WTC11 (cell line): ENCODE measurements around the gene SNRPA. TPM values are rescaled to one million over a fixed set of nuclear protein-coding genes. Genes with fewer than 3 reads are reported as not detected.

ENCODE experiments used
- ATAC-seq: fragments of 200-7000 bp; cut with Tn5 transposase; 2 replicates; pipeline ENCODE4 v1.10.0; 2021; ENCODE audit warnings: mild to moderate bottlenecking, moderate library complexity
- CTCF ChIA-PET: fragments of 300-600 bp; sonication (Branson Sonifier 250); formaldehyde crosslinking; loops from one replicate; lab custom pipeline; 2021; ENCODE audit warnings: antibody characterized with exemption; lab: Charles Lee
- POLR2A ChIA-PET: fragments of 350-600 bp; sonication (Branson Sonifier 250); formaldehyde crosslinking; loops from one replicate; lab custom pipeline; 2021; ENCODE audit warnings: antibody characterized with exemption; lab: Charles Lee
- DNase-seq: peaks from one replicate; pipeline ENCODE4 v3.0.0; 2021; ENCODE audit warnings: low spot score
- H3K27ac Mint-ChIP-seq: 2 replicates; pipeline ENCODE4 v1.8.0; 2021; ENCODE audit warnings: mixed read lengths
- H3K27me3 Mint-ChIP-seq: 2 replicates; pipeline ENCODE4 v1.8.0; 2021; ENCODE audit warnings: low read depth, mild to moderate bottlenecking, moderate library complexity, mixed read lengths
- H3K36me3 Mint-ChIP-seq: 2 replicates; pipeline ENCODE4 v1.8.0; 2021; ENCODE audit warnings: mixed read lengths
- H3K4me1 Mint-ChIP-seq: 2 replicates; pipeline ENCODE4 v1.8.0; 2022; ENCODE audit warnings: mixed read lengths
- H3K4me3 Mint-ChIP-seq: 2 replicates; pipeline ENCODE4 v1.8.0; 2021; ENCODE audit warnings: mild to moderate bottlenecking, moderate library complexity, mixed read lengths
- H3K9me3 Mint-ChIP-seq: 2 replicates; pipeline ENCODE4 v1.8.0; 2021; ENCODE audit warnings: mixed read lengths
- GRHL2 ChIP-seq: fragments of 250-450 bp; sonication (Bioruptor Pico); IDR thresholded peaks from 2 replicates; pipeline ENCODE4 v1.8.0; 2022; ENCODE audit warnings: mild to moderate bottlenecking, moderate library complexity; ENCODE audit not compliant: insufficient replicate concordance, severe bottlenecking
- HMGA2 ChIP-seq: fragments of 250-450 bp; sonication (Bioruptor Pico); IDR thresholded peaks from 2 replicates; pipeline ENCODE4 v1.4.0; 2021; ENCODE audit warnings: mild to moderate bottlenecking, moderate library complexity
- SMAD3 ChIP-seq: sonication (generic); formaldehyde crosslinking; IDR thresholded peaks from 2 replicates; pipeline ENCODE4 v1.8.0; 2022; ENCODE audit warnings: missing genetic modification reagents, mild to moderate bottlenecking, borderline replicate concordance
- ZNF121 ChIP-seq: sonication (generic); formaldehyde crosslinking; IDR thresholded peaks from 2 replicates; pipeline ENCODE4 v1.8.0; 2023; ENCODE audit warnings: missing genetic modification reagents
- total RNA-seq: library from RNA; stranded (reverse); gene quantifications from 3 replicates; pipeline ENCODE4 v1.2.3, GENCODE V29; 2021
- TF ChIP-seq, protein P1 (sequence below): fragments of 250-450 bp; sonication (Bioruptor Pico); IDR thresholded peaks from 2 replicates; pipeline ENCODE4 v1.8.0; 2021; ENCODE audit warnings: mild to moderate bottlenecking
- TF ChIP-seq, protein P2 (sequence below): sonication (generic); formaldehyde crosslinking; IDR thresholded peaks from 2 replicates; pipeline ENCODE4 v1.8.1; 2023; ENCODE audit warnings: mild to moderate bottlenecking, moderate library complexity, missing genetic modification reagents
- TF ChIP-seq, protein P3 (sequence below): sonication (generic); formaldehyde crosslinking; IDR thresholded peaks from 2 replicates; pipeline ENCODE4 v1.8.0; 2022; ENCODE audit warnings: missing genetic modification reagents
- TF ChIP-seq, protein P4 (sequence below): fragments of 250-450 bp; sonication (Bioruptor Pico); IDR thresholded peaks from 2 replicates; pipeline ENCODE4 v1.9.0; 2021; ENCODE audit warnings: mild to moderate bottlenecking

The SNRPA gene
- total RNA-seq, 1 experiment from 2014 or later = 227 TPM

DNA sequence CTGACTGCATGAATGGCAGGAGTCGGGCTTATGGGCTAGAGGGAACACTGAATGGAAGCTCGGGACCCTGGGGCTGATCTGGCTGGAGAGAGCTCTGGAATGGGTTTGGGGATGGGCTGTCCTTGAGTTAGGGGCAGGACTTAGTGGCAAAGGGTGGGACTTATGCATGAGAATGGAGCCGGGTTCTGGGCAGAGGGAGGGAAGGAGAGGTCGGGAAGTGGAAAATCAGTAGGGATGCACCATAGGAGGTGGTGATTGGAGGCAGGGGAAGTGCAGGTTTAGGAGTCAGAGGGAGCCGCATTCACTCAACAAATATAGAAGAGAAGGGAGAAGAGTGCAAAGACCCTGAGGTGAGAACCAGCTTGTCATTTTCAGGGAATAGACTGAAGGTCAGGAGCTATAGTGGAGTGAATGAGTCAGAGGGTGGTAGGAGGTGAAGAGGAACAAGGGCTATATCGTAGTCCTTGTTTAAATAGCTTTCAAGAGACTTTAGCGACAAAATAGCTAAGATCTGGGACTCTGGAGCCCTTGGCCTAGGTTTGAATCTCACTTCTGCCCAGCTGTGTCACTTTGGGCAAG is 27.8 kb downstream of the SNRPA start:
- H3K4me1 Mint-ChIP-seq = peaks cover 27% of the 10 kb centered on the region
- ATAC-seq (peak; percentile 79), DNase-seq (peak; percentile 96)
- POLR2A ChIA-PET = interaction anchor here (0.6 to 3.2 kb wide), 16 partner anchors 9 to 116 kb away, joined by 3 to 48 read pairs (median 5); partner anchors contain the start of genes ACTMAP, COQ8B, EGLN2 and ITPKC
- H3K9me3 Mint-ChIP-seq = no peaks in the 10 kb centered on the region
- H3K27me3 Mint-ChIP-seq = no peaks in the 10 kb centered on the region
- H3K4me3 Mint-ChIP-seq = peak overlapping the region; percentile 76
- peak overlapping the region; percentile 97 for H3K27ac Mint-ChIP-seq
- no peak for TF ChIP-seq ZNF121 (CRISPR knock-in tag)
- TF ChIP-seq, protein P1, sequence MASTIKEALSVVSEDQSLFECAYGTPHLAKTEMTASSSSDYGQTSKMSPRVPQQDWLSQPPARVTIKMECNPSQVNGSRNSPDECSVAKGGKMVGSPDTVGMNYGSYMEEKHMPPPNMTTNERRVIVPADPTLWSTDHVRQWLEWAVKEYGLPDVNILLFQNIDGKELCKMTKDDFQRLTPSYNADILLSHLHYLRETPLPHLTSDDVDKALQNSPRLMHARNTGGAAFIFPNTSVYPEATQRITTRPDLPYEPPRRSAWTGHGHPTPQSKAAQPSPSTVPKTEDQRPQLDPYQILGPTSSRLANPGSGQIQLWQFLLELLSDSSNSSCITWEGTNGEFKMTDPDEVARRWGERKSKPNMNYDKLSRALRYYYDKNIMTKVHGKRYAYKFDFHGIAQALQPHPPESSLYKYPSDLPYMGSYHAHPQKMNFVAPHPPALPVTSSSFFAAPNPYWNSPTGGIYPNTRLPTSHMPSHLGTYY (CRISPR knock-in tag) = no peak
- TF ChIP-seq, protein P2, sequence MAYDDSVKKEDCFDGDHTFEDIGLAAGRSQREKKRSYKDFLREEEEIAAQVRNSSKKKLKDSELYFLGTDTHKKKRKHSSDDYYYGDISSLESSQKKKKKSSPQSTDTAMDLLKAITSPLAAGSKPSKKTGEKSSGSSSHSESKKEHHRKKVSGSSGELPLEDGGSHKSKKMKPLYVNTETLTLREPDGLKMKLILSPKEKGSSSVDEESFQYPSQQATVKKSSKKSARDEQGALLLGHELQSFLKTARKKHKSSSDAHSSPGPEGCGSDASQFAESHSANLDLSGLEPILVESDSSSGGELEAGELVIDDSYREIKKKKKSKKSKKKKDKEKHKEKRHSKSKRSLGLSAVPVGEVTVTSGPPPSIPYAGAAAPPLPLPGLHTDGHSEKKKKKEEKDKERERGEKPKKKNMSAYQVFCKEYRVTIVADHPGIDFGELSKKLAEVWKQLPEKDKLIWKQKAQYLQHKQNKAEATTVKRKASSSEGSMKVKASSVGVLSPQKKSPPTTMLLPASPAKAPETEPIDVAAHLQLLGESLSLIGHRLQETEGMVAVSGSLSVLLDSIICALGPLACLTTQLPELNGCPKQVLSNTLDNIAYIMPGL (CRISPR knock-in tag) = no peak
- TF ChIP-seq GRHL2 (CRISPR knock-in tag) = no peak
- TF ChIP-seq, protein P3, sequence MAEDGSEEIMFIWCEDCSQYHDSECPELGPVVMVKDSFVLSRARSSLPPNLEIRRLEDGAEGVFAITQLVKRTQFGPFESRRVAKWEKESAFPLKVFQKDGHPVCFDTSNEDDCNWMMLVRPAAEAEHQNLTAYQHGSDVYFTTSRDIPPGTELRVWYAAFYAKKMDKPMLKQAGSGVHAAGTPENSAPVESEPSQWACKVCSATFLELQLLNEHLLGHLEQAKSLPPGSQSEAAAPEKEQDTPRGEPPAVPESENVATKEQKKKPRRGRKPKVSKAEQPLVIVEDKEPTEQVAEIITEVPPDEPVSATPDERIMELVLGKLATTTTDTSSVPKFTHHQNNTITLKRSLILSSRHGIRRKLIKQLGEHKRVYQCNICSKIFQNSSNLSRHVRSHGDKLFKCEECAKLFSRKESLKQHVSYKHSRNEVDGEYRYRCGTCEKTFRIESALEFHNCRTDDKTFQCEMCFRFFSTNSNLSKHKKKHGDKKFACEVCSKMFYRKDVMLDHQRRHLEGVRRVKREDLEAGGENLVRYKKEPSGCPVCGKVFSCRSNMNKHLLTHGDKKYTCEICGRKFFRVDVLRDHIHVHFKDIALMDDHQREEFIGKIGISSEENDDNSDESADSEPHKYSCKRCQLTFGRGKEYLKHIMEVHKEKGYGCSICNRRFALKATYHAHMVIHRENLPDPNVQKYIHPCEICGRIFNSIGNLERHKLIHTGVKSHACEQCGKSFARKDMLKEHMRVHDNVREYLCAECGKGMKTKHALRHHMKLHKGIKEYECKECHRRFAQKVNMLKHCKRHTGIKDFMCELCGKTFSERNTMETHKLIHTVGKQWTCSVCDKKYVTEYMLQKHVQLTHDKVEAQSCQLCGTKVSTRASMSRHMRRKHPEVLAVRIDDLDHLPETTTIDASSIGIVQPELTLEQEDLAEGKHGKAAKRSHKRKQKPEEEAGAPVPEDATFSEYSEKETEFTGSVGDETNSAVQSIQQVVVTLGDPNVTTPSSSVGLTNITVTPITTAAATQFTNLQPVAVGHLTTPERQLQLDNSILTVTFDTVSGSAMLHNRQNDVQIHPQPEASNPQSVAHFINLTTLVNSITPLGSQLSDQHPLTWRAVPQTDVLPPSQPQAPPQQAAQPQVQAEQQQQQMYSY (CRISPR knock-in tag) = no peak
- H3K36me3 Mint-ChIP-seq = 0 out of 2 replicates have a peak, but pooled peaks cover 3% of the 10 kb centered on the region
- CTCF ChIA-PET = interaction anchor here (0.5 to 4.7 kb wide), 23 partner anchors 15 to 695 kb away, joined by 3 to 76 read pairs (median 5); partner anchors contain the start of genes ACTMAP, COQ8B, EGLN2 and ITPKC

DNA sequence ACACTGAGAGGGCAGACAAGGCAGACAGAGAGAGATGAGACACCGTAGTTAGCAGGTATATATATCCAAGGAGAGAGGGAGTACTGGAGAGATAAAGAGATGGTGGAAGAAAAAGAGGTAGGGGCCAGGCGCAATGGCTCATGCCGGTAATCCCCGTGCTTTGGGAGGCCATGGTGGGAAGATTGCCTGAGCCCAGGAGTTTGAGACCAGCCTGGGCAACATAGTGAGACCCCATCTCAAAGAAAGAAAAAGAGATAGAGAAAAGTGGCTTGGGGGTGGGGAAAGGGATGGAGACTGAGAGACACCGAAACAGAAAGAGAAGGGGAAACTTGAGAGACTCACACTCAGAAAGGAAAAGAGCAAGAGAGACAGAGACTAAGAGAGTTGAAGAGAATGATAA is 29.6 kb downstream of the SNRPA start:
- ChIA-PET POLR2A (no interaction called here), CTCF (interaction anchor here (4.1 kb wide), 1 partner anchor 18 kb away, joined by 76 read pairs; the partner anchor contains the start of gene EGLN2)
- ATAC-seq (no peak), DNase-seq (no peak)
- Mint-ChIP-seq H3K4me3 (no peak overlapping the region), H3K36me3 (0 out of 2 replicates have a peak, but pooled peaks cover 3% of the 10 kb centered on the region), H3K27me3 (no peaks in the 10 kb centered on the region), H3K9me3 (no peaks in the 10 kb centered on the region), H3K4me1 (peaks cover 22% of the 10 kb centered on the region), H3K27ac (peak overlapping the region; percentile 87)
- TF ChIP-seq SMAD3 (CRISPR knock-in tag) (no peak), ZNF121 (CRISPR knock-in tag) (peak; percentile 74)

DNA sequence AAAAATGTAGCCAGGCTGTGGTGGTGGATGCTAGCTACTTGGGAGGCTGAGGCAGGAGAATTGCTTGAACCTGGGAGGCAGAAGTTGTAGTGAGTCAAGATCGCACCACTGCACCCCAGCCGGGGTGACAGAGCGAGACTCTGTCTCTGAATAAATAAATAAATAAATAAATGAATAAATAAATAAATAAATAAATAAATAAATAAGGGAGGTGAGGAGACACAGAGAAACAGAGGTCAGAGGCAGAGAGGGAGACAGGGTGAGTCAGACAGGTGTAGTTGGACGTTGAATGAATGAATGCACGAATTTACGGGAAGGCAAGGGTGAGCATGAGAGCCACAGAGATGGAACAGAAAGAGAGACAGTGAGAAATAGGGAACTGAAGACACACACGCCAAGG is 30.1 kb downstream of the SNRPA start:
- ATAC-seq = no peak
- POLR2A ChIA-PET = interaction anchor here (0.7 kb wide), 1 partner anchor 543 kb away, joined by 3 read pairs; no protein-coding TSS in a partner anchor
- no peaks in the 10 kb centered on the region for H3K9me3 Mint-ChIP-seq
- H3K27ac Mint-ChIP-seq = peak overlapping the region; percentile 60
- DNase-seq = no peak
- 0 out of 2 replicates have a peak, but pooled peaks cover 3% of the 10 kb centered on the region for H3K36me3 Mint-ChIP-seq
- H3K4me3 Mint-ChIP-seq = no peak overlapping the region
- no peaks in the 10 kb centered on the region for H3K27me3 Mint-ChIP-seq
- TF ChIP-seq, protein P4, sequence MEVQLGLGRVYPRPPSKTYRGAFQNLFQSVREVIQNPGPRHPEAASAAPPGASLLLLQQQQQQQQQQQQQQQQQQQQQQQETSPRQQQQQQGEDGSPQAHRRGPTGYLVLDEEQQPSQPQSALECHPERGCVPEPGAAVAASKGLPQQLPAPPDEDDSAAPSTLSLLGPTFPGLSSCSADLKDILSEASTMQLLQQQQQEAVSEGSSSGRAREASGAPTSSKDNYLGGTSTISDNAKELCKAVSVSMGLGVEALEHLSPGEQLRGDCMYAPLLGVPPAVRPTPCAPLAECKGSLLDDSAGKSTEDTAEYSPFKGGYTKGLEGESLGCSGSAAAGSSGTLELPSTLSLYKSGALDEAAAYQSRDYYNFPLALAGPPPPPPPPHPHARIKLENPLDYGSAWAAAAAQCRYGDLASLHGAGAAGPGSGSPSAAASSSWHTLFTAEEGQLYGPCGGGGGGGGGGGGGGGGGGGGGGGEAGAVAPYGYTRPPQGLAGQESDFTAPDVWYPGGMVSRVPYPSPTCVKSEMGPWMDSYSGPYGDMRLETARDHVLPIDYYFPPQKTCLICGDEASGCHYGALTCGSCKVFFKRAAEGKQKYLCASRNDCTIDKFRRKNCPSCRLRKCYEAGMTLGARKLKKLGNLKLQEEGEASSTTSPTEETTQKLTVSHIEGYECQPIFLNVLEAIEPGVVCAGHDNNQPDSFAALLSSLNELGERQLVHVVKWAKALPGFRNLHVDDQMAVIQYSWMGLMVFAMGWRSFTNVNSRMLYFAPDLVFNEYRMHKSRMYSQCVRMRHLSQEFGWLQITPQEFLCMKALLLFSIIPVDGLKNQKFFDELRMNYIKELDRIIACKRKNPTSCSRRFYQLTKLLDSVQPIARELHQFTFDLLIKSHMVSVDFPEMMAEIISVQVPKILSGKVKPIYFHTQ (CRISPR knock-in tag) = no peak
- peak; percentile 39; the same call in 1 of the 2 replicates for TF ChIP-seq HMGA2 (CRISPR knock-in tag)
- TF ChIP-seq, all 79 proteins: peak for 1
- CTCF ChIA-PET = interaction anchor here (0.7 to 4.1 kb wide), 3 partner anchors 17 to 995 kb away, joined by 3 to 76 read pairs (median 4); partner anchors contain the start of gene EGLN2
- peaks cover 20% of the 10 kb centered on the region for H3K4me1 Mint-ChIP-seq
